Measurements from ENCODE around the gene EIF4G1.

The EIF4G1 gene

GRCh38 chr3:184305577-184305976 is 8.8 kb upstream of the EIF4G1 start:
- ATAC-seq (ENCODE audit: insufficient read depth, low read depth): peak; percentile 69
- peaks cover 31% of the 10 kb centered on the region; the same call in 1 of the 2 replicates for H4K20me1 ChIP-seq (ENCODE audit: insufficient read depth, low read length)
- H3K79me2 ChIP-seq (ENCODE audit: insufficient read depth, low read length): peaks cover 35% of the 10 kb centered on the region

GRCh38 chr3:184306341-184306972 is 7.9 kb upstream of the EIF4G1 start:
- peaks cover 30% of the 10 kb centered on the region; the same call in 1 of the 2 replicates for H4K20me1 ChIP-seq (ENCODE audit: insufficient read depth, low read length)
- H3K9me3 ChIP-seq (ENCODE audit: insufficient read depth, low read length, severe bottlenecking): no peaks in the 10 kb centered on the region
- no peak overlapping the region for H3K4me3 ChIP-seq (ENCODE audit: low read depth in 1 of 2, low read length in 2 of 2)
- ATAC-seq (ENCODE audit: insufficient read depth, low read depth) (no peak), DNase-seq (no peak)
- TF ChIP-seq CTCF (IDR thresholded peaks at IDR 0.05; ENCODE audit: borderline replicate concordance, extremely low read depth, low read length, poor library complexity, severe bottlenecking) (no peak), EZH2 (IDR thresholded peaks at IDR 0.05; ENCODE audit: borderline replicate concordance, low read depth, low read length, severe bottlenecking) (no peak)
- H3K4me1 ChIP-seq (ENCODE audit: insufficient read depth, low read length): peaks cover 8% of the 10 kb centered on the region; the same call in 1 of the 2 replicates
- no peak overlapping the region for H3K9ac ChIP-seq (ENCODE audit: low read depth, low read length)
- peaks cover 28% of the 10 kb centered on the region for H3K79me2 ChIP-seq (ENCODE audit: insufficient read depth, low read length)
- no peak overlapping the region for H2AFZ ChIP-seq (ENCODE audit: low read depth, low read length)
- no peaks in the 10 kb centered on the region for H3K27me3 ChIP-seq (ENCODE audit: insufficient read depth, low read length, poor library complexity)
- no peak overlapping the region for H3K27ac ChIP-seq (ENCODE audit: low read length)
- no peak overlapping the region for H3K4me2 ChIP-seq (ENCODE audit: insufficient read depth, low read length)
- peaks cover 76% of the 10 kb centered on the region for H3K36me3 ChIP-seq (ENCODE audit: insufficient read depth, low read length)

More at GRCh38 chr3:184305577-184305976, 8.8 kb upstream of the EIF4G1 start:
- H3K9me3 ChIP-seq (ENCODE audit: insufficient read depth, low read length, severe bottlenecking): no peaks in the 10 kb centered on the region
- no peak overlapping the region for H3K9ac ChIP-seq (ENCODE audit: low read depth, low read length)
- H3K4me2 ChIP-seq (ENCODE audit: insufficient read depth, low read length): no peak overlapping the region
- H2AFZ ChIP-seq (ENCODE audit: low read depth, low read length): no peak overlapping the region
- TF ChIP-seq EZH2 (IDR thresholded peaks at IDR 0.05; ENCODE audit: borderline replicate concordance, low read depth, low read length, severe bottlenecking) (no peak), CTCF (IDR thresholded peaks at IDR 0.05; ENCODE audit: borderline replicate concordance, extremely low read depth, low read length, poor library complexity, severe bottlenecking) (peak; percentile 47)
- peaks cover 16% of the 10 kb centered on the region for H3K4me1 ChIP-seq (ENCODE audit: insufficient read depth, low read length)
- no peak overlapping the region for H3K27ac ChIP-seq (ENCODE audit: low read length)
- H3K4me3 ChIP-seq (ENCODE audit: low read depth in 1 of 2, low read length in 2 of 2): no peak overlapping the region
- H3K27me3 ChIP-seq (ENCODE audit: insufficient read depth, low read length, poor library complexity): no peaks in the 10 kb centered on the region
- no peak for DNase-seq
- H3K36me3 ChIP-seq (ENCODE audit: insufficient read depth, low read length): peaks cover 84% of the 10 kb centered on the region

- TF ChIP-seq EZH2 (IDR thresholded peaks at IDR 0.05; ENCODE audit: borderline replicate concordance, low read depth, low read length, severe bottlenecking): no peak
- no peak for TF ChIP-seq CTCF (IDR thresholded peaks at IDR 0.05; ENCODE audit: borderline replicate concordance, extremely low read depth, low read length, poor library complexity, severe bottlenecking)
- Histone ChIP-seq H3K9me3 (ENCODE audit: insufficient read depth, low read length, severe bottlenecking) (no peaks in the 10 kb centered on the region), H4K20me1 (ENCODE audit: insufficient read depth, low read length) (peaks cover 20% of the 10 kb centered on the region; the same call in 1 of the 2 replicates)
Observed at GRCh38 chr3:184307915-184308314, 6.5 kb upstream of the EIF4G1 start.

More at GRCh38 chr3:184307915-184308314, 6.5 kb upstream of the EIF4G1 start:
- peaks cover 62% of the 10 kb centered on the region for H3K36me3 ChIP-seq (ENCODE audit: insufficient read depth, low read length)
- H2AFZ ChIP-seq (ENCODE audit: low read depth, low read length): no peak overlapping the region
- no peak overlapping the region for H3K9ac ChIP-seq (ENCODE audit: low read depth, low read length)
- H3K27ac ChIP-seq (ENCODE audit: low read length): no peak overlapping the region
- no peak overlapping the region for H3K4me2 ChIP-seq (ENCODE audit: insufficient read depth, low read length)
- H3K27me3 ChIP-seq (ENCODE audit: insufficient read depth, low read length, poor library complexity): no peaks in the 10 kb centered on the region
- ATAC-seq (ENCODE audit: insufficient read depth, low read depth) (no peak), DNase-seq (no peak)
- H3K79me2 ChIP-seq (ENCODE audit: insufficient read depth, low read length): peaks cover 16% of the 10 kb centered on the region; the same call in 1 of the 2 replicates
- H3K4me1 ChIP-seq (ENCODE audit: insufficient read depth, low read length): no peaks in the 10 kb centered on the region
- H3K4me3 ChIP-seq (ENCODE audit: low read depth in 1 of 2, low read length in 2 of 2): no peak overlapping the region

Data from DND-41 (cell line).